ENCODE results near the gene PPHLN1. TPM values are rescaled to one million over a fixed set of nuclear protein-coding genes. Genes with fewer than 3 reads are reported as not detected.

Gene PPHLN1
- total RNA-seq, 1 donor from 2014 or later: 65.3 TPM

DNA sequence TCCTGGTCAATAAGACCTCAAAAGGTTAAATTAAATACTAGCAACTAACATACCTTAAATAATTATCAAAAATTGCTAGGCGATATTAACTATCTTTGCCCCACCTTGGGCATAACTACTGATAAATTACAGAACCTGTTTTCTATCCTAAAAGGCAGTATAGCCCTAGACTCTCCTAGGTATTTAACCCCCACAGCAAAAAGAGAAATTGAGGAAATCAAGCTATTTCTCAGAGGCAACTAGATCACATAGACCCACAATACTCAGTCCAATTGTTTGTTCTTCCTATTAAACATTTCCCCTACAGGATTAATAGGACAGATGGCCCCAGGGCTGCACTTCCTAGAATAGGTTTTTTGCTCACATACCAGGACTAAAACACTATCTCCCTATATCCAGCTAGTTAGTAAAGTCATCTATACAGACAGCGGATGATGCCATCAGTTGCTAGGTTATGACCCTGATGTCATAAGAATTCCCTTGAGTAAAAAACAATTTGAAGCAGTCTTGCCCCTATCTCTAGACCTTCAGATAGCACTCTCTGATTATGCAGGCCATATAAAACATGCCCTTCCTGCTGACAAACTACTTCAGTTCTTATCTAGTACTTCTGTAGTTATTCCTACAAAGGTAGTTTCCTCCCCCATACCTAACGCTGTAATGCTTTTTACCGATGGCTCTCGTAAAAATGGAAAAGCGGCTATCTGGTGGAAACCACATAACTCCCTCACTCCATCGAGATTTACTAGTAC lies 118.4 kb downstream of the PPHLN1 start:
- peaks cover 39% of the 10 kb centered on the region for H3K36me3 Mint-ChIP-seq (ENCODE audit: low read depth, unreplicated experiment)
- no peak overlapping the region for H3K4me3 ChIP-seq (ENCODE audit: insufficient read depth, low read depth, low read length)
- TF ChIP-seq, protein P1, sequence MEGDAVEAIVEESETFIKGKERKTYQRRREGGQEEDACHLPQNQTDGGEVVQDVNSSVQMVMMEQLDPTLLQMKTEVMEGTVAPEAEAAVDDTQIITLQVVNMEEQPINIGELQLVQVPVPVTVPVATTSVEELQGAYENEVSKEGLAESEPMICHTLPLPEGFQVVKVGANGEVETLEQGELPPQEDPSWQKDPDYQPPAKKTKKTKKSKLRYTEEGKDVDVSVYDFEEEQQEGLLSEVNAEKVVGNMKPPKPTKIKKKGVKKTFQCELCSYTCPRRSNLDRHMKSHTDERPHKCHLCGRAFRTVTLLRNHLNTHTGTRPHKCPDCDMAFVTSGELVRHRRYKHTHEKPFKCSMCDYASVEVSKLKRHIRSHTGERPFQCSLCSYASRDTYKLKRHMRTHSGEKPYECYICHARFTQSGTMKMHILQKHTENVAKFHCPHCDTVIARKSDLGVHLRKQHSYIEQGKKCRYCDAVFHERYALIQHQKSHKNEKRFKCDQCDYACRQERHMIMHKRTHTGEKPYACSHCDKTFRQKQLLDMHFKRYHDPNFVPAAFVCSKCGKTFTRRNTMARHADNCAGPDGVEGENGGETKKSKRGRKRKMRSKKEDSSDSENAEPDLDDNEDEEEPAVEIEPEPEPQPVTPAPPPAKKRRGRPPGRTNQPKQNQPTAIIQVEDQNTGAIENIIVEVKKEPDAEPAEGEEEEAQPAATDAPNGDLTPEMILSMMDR (IDR thresholded peaks at IDR 0.05; ENCODE audit: insufficient read depth, low read depth, low read length): no peak
- TF ChIP-seq EZH2 (IDR thresholded peaks at IDR 0.05; ENCODE audit: insufficient read depth, low read length): no peak
- no peak overlapping the region for H3K27ac Mint-ChIP-seq (ENCODE audit: unreplicated experiment)
- H3K27me3 Mint-ChIP-seq (ENCODE audit: low read depth, unreplicated experiment): no peaks in the 10 kb centered on the region
- no peaks in the 10 kb centered on the region for H3K79me2 ChIP-seq (ENCODE audit: insufficient read depth, low read length)
- no peaks in the 10 kb centered on the region for H3K27me3 ChIP-seq (ENCODE audit: insufficient read depth, low read length)
- FAIRE-seq (no peak), DNase-seq (ENCODE audit: low read depth) (no peak)
- no peaks in the 10 kb centered on the region for H3K9me3 ChIP-seq (ENCODE audit: insufficient read depth, low read depth, low read length)
- H3K4me3 Mint-ChIP-seq (ENCODE audit: unreplicated experiment): no peak overlapping the region
- peaks cover 15% of the 10 kb centered on the region for H3K36me3 ChIP-seq (ENCODE audit: insufficient read depth, low read length)
- no peak overlapping the region for H2AFZ ChIP-seq (ENCODE audit: low read depth, low read length)
- no peak overlapping the region for H3K27ac ChIP-seq (ENCODE audit: low read depth, low read length)
- no peak overlapping the region for H3K9ac ChIP-seq (ENCODE audit: low read length)
- no peaks in the 10 kb centered on the region for H3K9me3 Mint-ChIP-seq (ENCODE audit: unreplicated experiment)
- no peaks in the 10 kb centered on the region for H3K4me1 Mint-ChIP-seq (ENCODE audit: low read depth, unreplicated experiment)
- no peak overlapping the region for H3K4me2 ChIP-seq (ENCODE audit: low read length)
- no peaks in the 10 kb centered on the region for H4K20me1 ChIP-seq (ENCODE audit: insufficient read depth, low read length)
- H3K4me1 ChIP-seq (ENCODE audit: insufficient read depth, low read length): peaks cover 20% of the 10 kb centered on the region

DNA sequence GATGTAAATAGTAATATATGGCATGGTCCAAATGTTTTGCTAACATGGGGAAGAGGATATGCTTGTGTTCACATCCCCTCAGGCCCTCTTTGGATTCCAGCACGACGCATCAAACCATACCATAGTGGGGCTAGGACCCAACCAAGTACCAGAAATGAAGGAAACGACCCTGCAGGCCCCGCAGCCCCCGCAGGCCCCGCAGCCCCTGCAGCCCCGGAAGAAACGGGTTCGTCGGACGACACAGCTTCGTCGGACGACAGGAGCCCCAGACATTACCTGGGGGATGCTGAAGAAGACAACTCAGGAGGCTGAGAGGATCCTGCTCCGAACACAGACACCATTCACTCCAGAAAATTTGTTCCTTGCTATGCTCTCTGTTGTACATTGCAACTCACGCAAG lies 119.9 kb downstream of the PPHLN1 start:
- Histone ChIP-seq H3K4me1 (ENCODE audit: insufficient read depth, low read length) (peaks cover 24% of the 10 kb centered on the region), H3K9ac (ENCODE audit: low read length) (no peak overlapping the region), H3K27me3 (ENCODE audit: insufficient read depth, low read length) (no peaks in the 10 kb centered on the region), H3K4me2 (ENCODE audit: low read length) (no peak overlapping the region), H3K9me3 (ENCODE audit: insufficient read depth, low read depth, low read length) (no peaks in the 10 kb centered on the region), H3K79me2 (ENCODE audit: insufficient read depth, low read length) (no peaks in the 10 kb centered on the region), H3K27ac (ENCODE audit: low read depth, low read length) (no peak overlapping the region), H3K36me3 (ENCODE audit: insufficient read depth, low read length) (peaks cover 15% of the 10 kb centered on the region), H3K4me3 (ENCODE audit: insufficient read depth, low read depth, low read length) (no peak overlapping the region), H4K20me1 (ENCODE audit: insufficient read depth, low read length) (no peaks in the 10 kb centered on the region), H2AFZ (ENCODE audit: low read depth, low read length) (no peak overlapping the region)
- Mint-ChIP-seq H3K4me3 (ENCODE audit: unreplicated experiment) (no peak overlapping the region), H3K27me3 (ENCODE audit: low read depth, unreplicated experiment) (no peaks in the 10 kb centered on the region), H3K4me1 (ENCODE audit: low read depth, unreplicated experiment) (peaks cover 5% of the 10 kb centered on the region), H3K27ac (ENCODE audit: unreplicated experiment) (no peak overlapping the region), H3K9me3 (ENCODE audit: unreplicated experiment) (no peaks in the 10 kb centered on the region), H3K36me3 (ENCODE audit: low read depth, unreplicated experiment) (peaks cover 40% of the 10 kb centered on the region)
- DNase-seq (ENCODE audit: low read depth) (no peak), FAIRE-seq (no peak)
- TF ChIP-seq, protein P1 (IDR thresholded peaks at IDR 0.05; ENCODE audit: insufficient read depth, low read depth, low read length): no peak

DNA sequence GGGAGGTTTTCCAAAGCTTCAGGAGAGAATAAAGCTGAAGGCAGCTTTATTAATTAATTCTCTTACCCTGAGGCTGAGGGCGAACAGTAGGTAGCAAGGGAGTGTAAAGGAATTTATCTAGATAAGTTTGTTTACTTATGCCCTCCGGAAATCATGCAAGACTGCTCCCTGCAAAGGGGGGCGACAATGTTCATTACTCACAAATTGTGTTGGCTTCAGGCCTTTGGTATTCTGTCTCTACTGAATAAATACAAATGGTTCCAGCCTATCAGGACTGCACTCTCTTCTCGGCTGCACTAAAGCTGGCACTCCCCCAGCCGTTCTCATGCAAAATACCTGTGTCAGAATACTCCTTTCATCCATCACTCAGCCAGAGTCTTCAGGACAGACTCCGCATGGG lies 120.8 kb downstream of the PPHLN1 start:
- H3K27ac Mint-ChIP-seq (ENCODE audit: unreplicated experiment): no peak overlapping the region
- peaks cover 24% of the 10 kb centered on the region for H3K4me1 ChIP-seq (ENCODE audit: insufficient read depth, low read length)
- no peaks in the 10 kb centered on the region for H3K27me3 ChIP-seq (ENCODE audit: insufficient read depth, low read length)
- FAIRE-seq: no peak
- peak overlapping the region; percentile 24 for H3K4me2 ChIP-seq (ENCODE audit: low read length)
- peaks cover 15% of the 10 kb centered on the region for H3K36me3 ChIP-seq (ENCODE audit: insufficient read depth, low read length)
- H3K9me3 ChIP-seq (ENCODE audit: insufficient read depth, low read depth, low read length): no peaks in the 10 kb centered on the region
- DNase-seq (ENCODE audit: low read depth): peak; percentile 52
- no peak overlapping the region for H2AFZ ChIP-seq (ENCODE audit: low read depth, low read length)
- H3K36me3 Mint-ChIP-seq (ENCODE audit: low read depth, unreplicated experiment): peaks cover 40% of the 10 kb centered on the region
- no peaks in the 10 kb centered on the region for H3K79me2 ChIP-seq (ENCODE audit: insufficient read depth, low read length)
- H3K9ac ChIP-seq (ENCODE audit: low read length): no peak overlapping the region
- no peaks in the 10 kb centered on the region for H4K20me1 ChIP-seq (ENCODE audit: insufficient read depth, low read length)
- H3K9me3 Mint-ChIP-seq (ENCODE audit: unreplicated experiment): no peaks in the 10 kb centered on the region
- no peak overlapping the region for H3K4me3 ChIP-seq (ENCODE audit: insufficient read depth, low read depth, low read length)
- H3K27ac ChIP-seq (ENCODE audit: low read depth, low read length): no peak overlapping the region
- TF ChIP-seq, protein P1 (IDR thresholded peaks at IDR 0.05; ENCODE audit: insufficient read depth, low read depth, low read length): no peak
- no peak for TF ChIP-seq EZH2 (IDR thresholded peaks at IDR 0.05; ENCODE audit: insufficient read depth, low read length)
- no peak overlapping the region for H3K4me3 Mint-ChIP-seq (ENCODE audit: unreplicated experiment)
- H3K4me1 Mint-ChIP-seq (ENCODE audit: low read depth, unreplicated experiment): peaks cover 5% of the 10 kb centered on the region
- H3K27me3 Mint-ChIP-seq (ENCODE audit: low read depth, unreplicated experiment): no peaks in the 10 kb centered on the region
